Kidney epithelial cell (primary cell): ENCODE results near the gene FAM25A. TPM values are rescaled to one million over a fixed set of nuclear protein-coding genes. Genes with fewer than 3 reads are reported as not detected.
"Not testable (repeated sequence)": the region's sequence is repeated elsewhere in the genome, so short reads cannot be mapped to it uniquely, and the experiment has no call there.

ENCODE experiments used
- DNase-seq: peaks from one replicate; pipeline ENCODE4 v3.0.0-alpha.2; 2010; ENCODE audit warnings: low read depth
- H3K27me3 ChIP-seq: 2 replicates; pipeline ENCODE4 v1.6.0; 2011; ENCODE audit warnings: low read length; ENCODE audit not compliant: control insufficient read depth, insufficient read depth
- H3K36me3 ChIP-seq: 2 replicates; pipeline ENCODE4 v1.5.1; 2011; ENCODE audit warnings: low read length; ENCODE audit not compliant: control insufficient read depth, insufficient read depth
- H3K4me3 ChIP-seq: 2 replicates; pipeline ENCODE4 v1.5.1; 2011; ENCODE audit warnings: low read depth, mild to moderate bottlenecking, control low read depth, low read length
- total RNA-seq: library from RNA; depleted of rRNA; stranded (reverse); fragments of >200 nt; gene quantifications from 2 replicates; pipeline ENCODE4 v1.2.3, GENCODE V29; 2015
- TF ChIP-seq, protein P1 (sequence below): IDR thresholded peaks from 2 replicates; pipeline ENCODE4 v1.5.1; 2011; ENCODE audit warnings: mild to moderate bottlenecking, moderate library complexity, low read length, control low read depth, inconsistent platforms; ENCODE audit not compliant: insufficient read depth, poor library complexity, severe bottlenecking

FAM25A gene
- total RNA-seq, 1 donor from 2014 or later = not detected

DNA sequence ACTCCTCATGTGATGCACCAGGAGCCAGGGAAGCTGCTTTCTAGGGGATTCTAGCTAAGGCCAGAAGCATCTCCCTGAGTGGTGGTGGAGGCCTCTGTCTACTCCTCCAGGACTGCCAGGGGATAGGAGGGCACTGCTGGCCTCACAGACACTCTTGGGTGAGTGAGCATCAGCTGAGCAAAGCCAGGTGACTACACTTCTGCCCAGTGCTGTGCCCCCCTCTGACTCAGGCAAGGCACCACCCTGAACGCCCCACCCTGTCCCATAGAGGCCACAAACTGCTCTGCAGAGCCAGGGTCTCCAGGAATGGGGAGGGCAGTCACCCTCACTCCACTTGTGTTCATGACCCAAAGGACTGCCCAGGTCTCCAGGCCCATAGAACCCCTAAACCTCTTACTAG is 590 bp upstream of the FAM25A start:
- not testable (repeated sequence) for DNase-seq, H3K4me3 ChIP-seq, H3K27me3 ChIP-seq, H3K36me3 ChIP-seq

DNA sequence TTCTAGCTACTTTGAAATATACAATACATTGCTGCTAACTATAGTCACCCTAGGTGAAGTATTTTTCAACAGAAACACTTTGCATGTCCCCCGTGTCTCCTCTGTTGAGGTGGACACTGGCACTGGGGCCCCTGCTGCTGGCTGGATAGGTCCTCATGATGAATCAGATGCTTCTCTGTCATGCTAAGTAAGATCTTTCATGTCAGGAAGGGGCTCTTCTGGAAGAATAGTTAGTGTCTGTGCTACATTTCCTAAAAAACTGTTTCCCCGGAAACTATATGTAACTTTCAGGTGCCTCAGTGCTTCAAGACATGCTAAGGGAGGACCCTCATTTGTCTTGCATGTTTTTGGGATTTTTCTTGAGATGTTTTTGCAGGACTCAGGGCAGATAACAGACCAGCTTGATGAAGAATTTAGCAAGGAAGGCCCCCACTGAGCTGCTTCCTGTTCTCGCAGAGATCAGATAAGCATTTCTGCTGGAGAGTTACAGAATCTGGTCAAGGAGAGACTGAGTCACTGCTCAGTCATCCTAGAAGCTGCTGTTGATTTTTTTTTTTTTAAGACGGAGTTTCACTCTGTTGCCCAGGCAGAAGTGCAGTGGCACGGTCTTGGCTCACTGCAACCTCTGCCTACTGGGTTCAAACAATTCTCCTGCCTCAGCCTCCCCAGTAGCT is 5.3 kb downstream of the FAM25A start:
- H3K27me3 ChIP-seq, H3K4me3 ChIP-seq, H3K36me3 ChIP-seq: not testable (repeated sequence)
- peak; percentile 63 for DNase-seq

DNA sequence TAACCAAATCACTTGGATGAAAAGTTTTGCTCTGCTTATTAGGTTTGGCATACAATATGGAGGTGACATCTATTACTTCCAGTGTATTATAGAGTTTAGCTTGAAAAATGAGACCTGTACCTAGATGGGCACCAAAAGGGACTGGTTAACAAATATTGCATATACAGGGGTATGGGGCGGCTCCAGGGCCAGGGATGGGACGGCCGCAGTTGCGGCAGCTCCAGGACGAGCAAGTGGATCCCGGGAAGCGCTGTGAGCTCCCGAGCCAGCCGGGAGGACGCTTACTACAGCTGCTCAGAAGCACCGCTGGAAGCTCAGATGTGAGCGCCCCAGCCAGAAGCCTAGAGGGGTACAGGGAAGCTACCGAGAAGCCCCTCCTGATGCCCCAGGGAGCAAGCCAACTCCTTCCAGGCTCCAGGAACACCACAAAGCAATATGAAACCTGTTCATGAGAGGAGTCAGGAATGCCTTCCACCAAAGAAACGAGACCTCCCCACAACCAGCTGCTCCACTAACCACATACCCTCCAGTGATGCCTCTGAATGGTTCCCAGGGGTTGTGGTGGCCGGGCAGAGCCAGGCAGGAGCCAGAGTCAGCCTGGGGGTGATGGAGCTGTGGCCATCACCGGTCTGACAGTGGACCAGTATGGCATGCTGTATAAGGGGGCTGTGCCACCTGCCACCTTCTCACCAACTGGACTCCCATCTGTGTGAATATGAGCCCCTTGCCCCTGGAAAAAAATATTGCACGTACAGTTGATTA is 6.8 kb downstream of the FAM25A start:
- not testable (repeated sequence) for H3K4me3 ChIP-seq, H3K27me3 ChIP-seq, H3K36me3 ChIP-seq, DNase-seq

DNA sequence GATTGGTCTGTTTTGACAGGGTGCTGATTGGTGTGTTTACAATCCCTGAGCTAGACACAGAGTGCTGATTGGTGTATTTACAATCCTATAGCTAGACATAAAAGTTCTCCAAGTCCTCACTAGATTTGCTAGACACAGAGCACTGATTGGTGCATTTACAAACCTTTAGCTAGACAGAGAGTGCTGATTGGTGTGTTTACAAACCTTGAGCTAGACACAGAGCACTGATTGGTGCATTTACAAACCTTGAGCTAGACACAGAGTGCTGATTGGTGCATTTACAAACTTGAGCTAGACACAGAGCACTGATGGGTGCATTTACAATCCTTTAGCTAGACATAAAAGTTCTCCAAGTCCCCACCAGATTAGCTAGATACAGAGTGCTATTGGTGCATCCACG is 10.3 kb downstream of the FAM25A start:
- not testable (repeated sequence) for DNase-seq, H3K27me3 ChIP-seq

DNA sequence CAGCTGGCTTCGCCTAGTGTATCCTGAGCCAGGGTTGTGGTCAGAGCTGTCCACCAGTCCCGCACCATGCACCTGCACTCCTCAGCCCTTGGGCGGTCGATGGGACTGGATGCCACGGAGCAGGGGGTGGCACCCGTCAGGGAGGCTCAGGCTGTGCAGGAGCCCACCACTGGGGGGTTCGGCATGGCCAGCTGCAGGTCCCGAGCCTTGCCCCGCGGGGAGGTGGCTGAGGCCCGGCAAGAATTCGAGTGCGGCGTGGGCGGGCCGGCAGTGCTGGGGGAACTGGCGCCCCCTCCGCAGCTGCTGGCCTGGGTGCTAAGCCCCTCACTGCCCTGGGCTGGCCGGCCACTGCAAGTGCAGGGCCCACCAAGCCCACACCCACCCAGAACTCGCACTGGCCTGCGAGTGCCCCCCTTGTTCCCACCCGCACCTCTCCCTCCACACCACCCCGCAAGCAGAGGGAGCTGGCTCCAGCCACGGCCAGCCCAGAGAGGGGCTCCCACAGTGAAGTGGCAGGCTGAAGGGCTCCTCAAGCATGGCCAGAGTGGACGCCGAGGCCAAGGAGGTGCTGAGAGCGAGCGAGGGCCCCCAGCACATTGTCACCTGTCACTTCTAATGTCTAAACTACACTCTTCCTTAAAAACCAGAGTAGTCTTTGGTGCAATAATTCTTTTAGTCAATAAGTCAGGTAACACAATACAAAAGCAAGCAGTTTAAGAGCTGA is 11.0 kb downstream of the FAM25A start:
- Histone ChIP-seq H3K4me3 (no peak overlapping the region), H3K27me3 (no peaks in the 10 kb centered on the region), H3K36me3 (no peaks in the 10 kb centered on the region)
- TF ChIP-seq, protein P1, sequence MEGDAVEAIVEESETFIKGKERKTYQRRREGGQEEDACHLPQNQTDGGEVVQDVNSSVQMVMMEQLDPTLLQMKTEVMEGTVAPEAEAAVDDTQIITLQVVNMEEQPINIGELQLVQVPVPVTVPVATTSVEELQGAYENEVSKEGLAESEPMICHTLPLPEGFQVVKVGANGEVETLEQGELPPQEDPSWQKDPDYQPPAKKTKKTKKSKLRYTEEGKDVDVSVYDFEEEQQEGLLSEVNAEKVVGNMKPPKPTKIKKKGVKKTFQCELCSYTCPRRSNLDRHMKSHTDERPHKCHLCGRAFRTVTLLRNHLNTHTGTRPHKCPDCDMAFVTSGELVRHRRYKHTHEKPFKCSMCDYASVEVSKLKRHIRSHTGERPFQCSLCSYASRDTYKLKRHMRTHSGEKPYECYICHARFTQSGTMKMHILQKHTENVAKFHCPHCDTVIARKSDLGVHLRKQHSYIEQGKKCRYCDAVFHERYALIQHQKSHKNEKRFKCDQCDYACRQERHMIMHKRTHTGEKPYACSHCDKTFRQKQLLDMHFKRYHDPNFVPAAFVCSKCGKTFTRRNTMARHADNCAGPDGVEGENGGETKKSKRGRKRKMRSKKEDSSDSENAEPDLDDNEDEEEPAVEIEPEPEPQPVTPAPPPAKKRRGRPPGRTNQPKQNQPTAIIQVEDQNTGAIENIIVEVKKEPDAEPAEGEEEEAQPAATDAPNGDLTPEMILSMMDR = no peak
- DNase-seq = no peak

More for the DNA sequence above, 10.3 kb downstream of the FAM25A start:
- not testable (repeated sequence) for H3K4me3 ChIP-seq, H3K36me3 ChIP-seq

DNA sequence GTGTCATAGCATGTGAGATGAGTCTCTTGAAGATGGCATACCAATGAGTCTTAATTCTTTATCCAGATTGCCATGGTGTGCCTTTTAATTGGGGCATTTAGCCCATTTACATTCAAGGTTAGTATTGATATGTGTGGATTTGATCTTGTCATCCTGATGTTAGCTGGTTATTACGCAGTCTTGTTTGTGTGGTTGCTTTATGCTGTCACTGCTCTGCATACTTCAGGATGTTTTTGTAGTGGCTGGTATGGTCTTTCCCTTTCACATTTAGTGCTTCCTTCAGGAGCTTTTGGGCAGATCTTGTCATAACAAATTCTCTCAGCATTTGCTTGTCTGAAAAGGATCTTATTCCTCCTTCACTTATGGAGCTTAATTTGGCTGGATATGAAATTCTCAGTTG is 16.5 kb downstream of the FAM25A start:
- TF ChIP-seq, protein P1 = no peak
- H3K27me3 ChIP-seq = peaks cover 3% of the 10 kb centered on the region
- H3K4me3 ChIP-seq = no peak overlapping the region
- H3K36me3 ChIP-seq = no peaks in the 10 kb centered on the region
- no peak for DNase-seq

DNA sequence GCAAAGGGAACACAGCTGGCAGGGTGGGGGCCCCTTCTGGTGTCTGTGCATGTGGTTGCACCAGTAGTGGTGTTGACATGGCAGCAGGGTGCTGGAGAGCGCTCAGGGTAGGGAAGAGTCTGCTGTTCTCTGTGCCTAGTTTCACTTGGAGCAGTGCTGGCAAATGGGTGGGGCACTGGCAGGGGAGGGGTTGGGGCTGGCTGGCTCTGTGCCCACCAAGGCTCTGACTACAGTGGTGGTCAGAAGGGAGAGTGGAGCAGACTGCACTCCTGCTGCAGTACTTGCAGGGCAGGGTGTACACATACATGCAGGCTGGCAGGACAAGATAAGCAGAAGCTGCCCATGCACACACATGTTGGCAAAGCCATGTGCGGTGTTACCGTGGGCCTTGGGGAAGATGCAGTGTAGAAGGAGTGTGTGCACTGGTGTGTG is 18.2 kb downstream of the FAM25A start:
- TF ChIP-seq, protein P1 = no peak
- no peak for DNase-seq
- Histone ChIP-seq H3K36me3 (no peaks in the 10 kb centered on the region), H3K4me3 (no peak overlapping the region), H3K27me3 (peaks cover 3% of the 10 kb centered on the region)
